Spinal cord (tissue), 10 donors: ENCODE data around the gene ADAM10. TPM values are rescaled to one million over a fixed set of nuclear protein-coding genes. Genes with fewer than 3 reads are reported as not detected.
A peak's percentile ranks its signal among the peaks of the same experiment; 100 is the strongest.

Source experiments
- DNase-seq, 6 donors: peaks; one replicate each; pipeline versions ENCODE4 v3.0.0 to v3.0.0-alpha.2; 2013 to 2015; ENCODE audit warnings: low spot score in 6 of 6, low read depth in 4 of 6
- H3K27ac ChIP-seq: one replicate; pipeline ENCODE4 v1.5.1; 2013; ENCODE audit warnings: low read depth, low read length, control low read depth
- H3K27me3 ChIP-seq: one replicate; pipeline ENCODE4 v1.6.1; 2013; ENCODE audit warnings: low read length; ENCODE audit not compliant: control insufficient read depth, insufficient read depth
- H3K36me3 ChIP-seq: one replicate; pipeline ENCODE4 v1.6.1; 2013; ENCODE audit warnings: low read length; ENCODE audit not compliant: control insufficient read depth, insufficient read depth
- H3K4me1 ChIP-seq: one replicate; pipeline ENCODE4 v1.6.1; 2013; ENCODE audit warnings: low read length; ENCODE audit not compliant: control insufficient read depth, insufficient read depth
- H3K4me3 ChIP-seq: one replicate; pipeline ENCODE4 v1.5.1; 2013; ENCODE audit warnings: low read depth, low read length, control low read depth
- H3K9me3 ChIP-seq: one replicate; pipeline ENCODE4 v1.6.1; 2013; ENCODE audit warnings: low read length; ENCODE audit not compliant: control insufficient read depth, insufficient read depth
- WGBS: methylation state at CpG from one replicate; pipeline ENCODE4 v1.1.5; 2013; ENCODE audit warnings: missing lambda C conversion rate; ENCODE audit not compliant: insufficient coverage; 5-methylcytosine and 5-hydroxymethylcytosine counted together
- polyA plus RNA-seq, 2 donors: library from polyadenylated mRNA; unstranded; fragments of 120-200 nt; gene quantifications; one replicate each; pipeline ENCODE4 v1.2.1, GENCODE V29; 2013; ENCODE audit not compliant: insufficient read length in 2 of 2
- total RNA-seq, 2 donors: library from RNA; depleted of rRNA in 1 of 2; stranded (reverse); fragments of 120-200 nt in 1 of 2; fragments of >200 nt in 1 of 2; gene quantifications; one replicate each; pipeline versions ENCODE4 v1.2.3 to v1.2.4, GENCODE V29; 2013 to 2014
- donor health status: healthy.

Gene ADAM10
- total and polyA plus RNA-seq, 4 donors = 67.2 to 119 (median 97.8) TPM

DNA sequence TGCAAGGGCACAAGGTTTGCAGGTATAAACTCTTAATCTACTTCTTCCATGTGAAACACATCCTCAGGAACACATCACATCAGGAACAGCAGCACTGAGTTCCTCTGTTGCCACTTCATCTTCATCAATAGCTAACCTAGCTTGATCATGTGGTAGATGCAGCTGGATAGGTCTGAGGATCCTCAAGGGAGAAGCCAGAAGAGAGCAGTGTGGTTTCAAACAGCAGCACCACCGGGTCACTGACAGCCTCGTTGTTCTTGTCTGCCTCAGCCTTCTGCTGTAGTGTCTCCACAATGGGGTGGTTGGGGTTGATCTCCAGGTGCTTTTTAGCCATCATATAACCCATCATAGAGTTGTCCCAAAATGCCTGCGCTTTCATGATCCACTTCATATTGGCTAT lies 58.8 kb downstream of the ADAM10 start:
- H3K27ac ChIP-seq = no peak overlapping the region
- H3K36me3 ChIP-seq = no peaks in the 10 kb centered on the region
- DNase-seq = no peak
- no peaks in the 10 kb centered on the region for H3K4me1 ChIP-seq
- no peak overlapping the region for H3K4me3 ChIP-seq
- no peaks in the 10 kb centered on the region for H3K27me3 ChIP-seq
- 75% methylated on average over 3 of the region's 3 CpGs for WGBS
- no peaks in the 10 kb centered on the region for H3K9me3 ChIP-seq

GRCh38 chr15:58689646-58690045 lies 59.9 kb downstream of the ADAM10 start:
- Histone ChIP-seq H3K9me3 (no peaks in the 10 kb centered on the region), H3K4me3 (no peak overlapping the region), H3K27me3 (no peaks in the 10 kb centered on the region), H3K4me1 (no peaks in the 10 kb centered on the region), H3K36me3 (no peaks in the 10 kb centered on the region), H3K27ac (no peak overlapping the region)
- peak in 1 of 6 donors; percentile 71 for DNase-seq

- Histone ChIP-seq H3K36me3 (no peaks in the 10 kb centered on the region), H3K4me3 (no peak overlapping the region), H3K27ac (no peak overlapping the region), H3K27me3 (no peaks in the 10 kb centered on the region), H3K4me1 (no peaks in the 10 kb centered on the region), H3K9me3 (no peaks in the 10 kb centered on the region)
- WGBS = 93% methylated on average over 8 of the region's 8 CpGs
- DNase-seq = no peak
Observed at GRCh38 chr15:58686286-58686685, 63.2 kb downstream of the ADAM10 start.

DNA sequence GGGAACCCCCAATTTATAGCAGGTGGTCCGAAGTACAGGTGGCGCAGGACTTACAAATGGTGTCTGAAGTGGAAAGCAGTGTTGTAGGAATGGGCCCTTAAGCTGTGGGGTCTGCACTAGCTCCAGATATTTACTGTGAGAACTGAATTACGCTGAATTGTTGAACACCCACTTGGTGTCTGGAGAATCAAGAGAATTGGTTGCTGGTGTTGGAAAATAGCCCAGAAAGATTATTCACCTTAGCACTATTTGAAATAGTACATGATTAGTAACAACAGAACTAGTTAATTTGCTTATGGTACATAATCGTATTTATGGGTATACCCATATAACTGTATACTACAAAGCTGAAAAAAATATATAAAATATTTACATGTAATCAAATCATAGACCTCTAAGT lies 64.8 kb downstream of the ADAM10 start:
- no peaks in the 10 kb centered on the region for H3K36me3 ChIP-seq
- WGBS = 89% methylated on average over 2 of the region's 4 CpGs
- H3K9me3 ChIP-seq = no peaks in the 10 kb centered on the region
- no peak overlapping the region for H3K4me3 ChIP-seq
- DNase-seq = no peak
- H3K27ac ChIP-seq = no peak overlapping the region
- H3K4me1 ChIP-seq = no peaks in the 10 kb centered on the region
- no peaks in the 10 kb centered on the region for H3K27me3 ChIP-seq

DNA sequence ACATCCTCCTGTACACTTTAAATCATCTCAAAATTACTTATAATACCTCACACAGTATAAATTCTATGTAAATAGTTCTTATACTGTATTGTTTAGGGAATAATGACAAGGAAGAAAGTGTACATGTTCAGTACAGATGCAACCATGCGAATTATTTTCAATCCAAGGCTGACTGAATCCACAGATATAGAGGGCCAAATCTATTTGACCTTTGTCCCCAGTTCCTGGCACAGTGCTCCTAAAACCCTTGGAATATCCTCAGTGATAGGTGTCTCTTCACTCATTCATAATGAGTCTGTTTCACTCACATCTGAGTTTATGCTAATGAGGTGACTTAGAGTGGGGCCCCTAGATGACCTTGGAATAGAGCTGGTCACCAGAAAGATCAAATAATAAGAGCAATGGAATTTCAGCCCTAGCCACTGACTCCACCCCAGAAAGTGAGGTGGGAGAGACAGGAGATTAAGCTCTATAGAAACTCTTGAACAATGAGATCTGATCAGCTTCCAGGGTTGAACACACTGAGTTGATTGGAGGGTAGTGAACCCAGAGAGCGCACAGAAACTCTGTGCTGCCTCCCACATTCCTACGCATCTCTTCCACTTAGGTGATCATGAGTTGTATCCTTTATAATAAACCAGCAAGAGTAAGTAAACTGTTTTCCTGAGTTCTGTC lies 65.3 kb downstream of the ADAM10 start:
- DNase-seq = no peak
- no peaks in the 10 kb centered on the region for H3K9me3 ChIP-seq
- no peaks in the 10 kb centered on the region for H3K36me3 ChIP-seq
- 100% methylated on average over 1 of the region's 3 CpGs for whole genome bisulfite sequencing
- H3K27ac ChIP-seq = no peak overlapping the region
- H3K4me1 ChIP-seq = no peaks in the 10 kb centered on the region
- no peak overlapping the region for H3K4me3 ChIP-seq
- no peaks in the 10 kb centered on the region for H3K27me3 ChIP-seq

- Histone ChIP-seq H3K27ac (no peak overlapping the region), H3K4me3 (no peak overlapping the region), H3K9me3 (no peaks in the 10 kb centered on the region), H3K36me3 (no peaks in the 10 kb centered on the region), H3K27me3 (no peaks in the 10 kb centered on the region), H3K4me1 (no peaks in the 10 kb centered on the region)
- no CpG with 5 or more reads among the region's 2 CpGs for WGBS
- no peak for DNase-seq
Observed at GRCh38 chr15:58682234-58682633, 67.3 kb downstream of the ADAM10 start.

- Histone ChIP-seq H3K27ac (no peak overlapping the region), H3K4me1 (no peaks in the 10 kb centered on the region), H3K9me3 (no peaks in the 10 kb centered on the region), H3K27me3 (no peaks in the 10 kb centered on the region), H3K4me3 (no peak overlapping the region), H3K36me3 (no peaks in the 10 kb centered on the region)
- no peak for DNase-seq
- WGBS = no CpG with 5 or more reads among the region's 2 CpGs
Observed at GRCh38 chr15:58678683-58679082, 70.8 kb downstream of the ADAM10 start.

GRCh38 chr15:58677426-58677825 lies 72.1 kb downstream of the ADAM10 start:
- DNase-seq = peak in 1 of 6 donors; percentile 36

GRCh38 chr15:58676766-58677165 lies 72.7 kb downstream of the ADAM10 start:
- no CpG with 5 or more reads among the region's 4 CpGs for WGBS
- DNase-seq = no peak
- Histone ChIP-seq H3K4me1 (no peaks in the 10 kb centered on the region), H3K36me3 (no peaks in the 10 kb centered on the region), H3K9me3 (no peaks in the 10 kb centered on the region), H3K27me3 (no peaks in the 10 kb centered on the region), H3K27ac (no peak overlapping the region), H3K4me3 (no peak overlapping the region)

More at GRCh38 chr15:58677426-58677825, 72.1 kb downstream of the ADAM10 start:
- Histone ChIP-seq H3K4me3 (no peak overlapping the region), H3K4me1 (no peaks in the 10 kb centered on the region), H3K9me3 (no peaks in the 10 kb centered on the region), H3K36me3 (no peaks in the 10 kb centered on the region), H3K27ac (no peak overlapping the region), H3K27me3 (no peaks in the 10 kb centered on the region)
- no CpG with 5 or more reads among the region's 1 CpG for WGBS

- Histone ChIP-seq H3K4me3 (no peak overlapping the region), H3K27me3 (no peaks in the 10 kb centered on the region), H3K36me3 (no peaks in the 10 kb centered on the region), H3K9me3 (no peaks in the 10 kb centered on the region), H3K27ac (no peak overlapping the region), H3K4me1 (no peaks in the 10 kb centered on the region)
- WGBS = 94% methylated on average over 2 of the region's 2 CpGs
- DNase-seq = no peak
Observed at GRCh38 chr15:58671186-58671585, 78.3 kb downstream of the ADAM10 start.
